T-helper 2 cell treated with Interferon-gamma antibody and Interleukin-4, amounts not matched to agents 100 ng/mL and 5 ng/mL, for 36 hours (primary cell): Measurements from ENCODE around the gene PPM1J. TPM values are rescaled to one million over a fixed set of nuclear protein-coding genes. Genes with fewer than 3 reads are reported as not detected.

ENCODE experiments used
- total RNA-seq: library from RNA; stranded (reverse); gene quantifications from 2 replicates; pipeline ENCODE4 v1.2.3, GENCODE V29; 2022

PPM1J gene
- total RNA-seq, 1 donor from 2014 or later, result 0.16 TPM

Other genes starting within 250 kb of the PPM1J start
- 0.02 TPM in 1 of 2 replicates, not detected in the other for gene WNT2B, start 206.4 kb downstream of the PPM1J start, total RNA-seq
- gene ST7L, start 96.2 kb downstream of the PPM1J start, total RNA-seq, result 13.0 and 14.9 TPM in 2 replicates
- 274 and 282 TPM in 2 replicates for gene CAPZA1, start 95.5 kb downstream of the PPM1J start, total RNA-seq
- 78.4 and 81.6 TPM in 2 replicates for gene MOV10, start 40.7 kb downstream of the PPM1J start, total RNA-seq
- gene RHOC, start 8.2 kb downstream of the PPM1J start, total RNA-seq, result 87.5 and 99.2 TPM in 2 replicates
- gene SLC16A1, start 240.9 kb upstream of the PPM1J start, total RNA-seq, result 61.6 and 67.0 TPM in 2 replicates